Forelimb muscle (tissue), 1 donor: Measurements from ENCODE around the gene PTGER2. TPM values are rescaled to one million over a fixed set of nuclear protein-coding genes. Genes with fewer than 3 reads are reported as not detected.
A peak's percentile ranks its signal among the peaks of the same experiment; 100 is the strongest.

Experiments
- DNase-seq: peaks from one replicate; pipeline ENCODE4 v3.0.0-alpha.2; 2013; ENCODE audit warnings: low read depth
- polyA plus RNA-seq: library from polyadenylated mRNA; unstranded; fragments of 120-200 nt; gene quantifications from one replicate; pipeline ENCODE4 v1.2.1, GENCODE V29; 2013; ENCODE audit not compliant: insufficient read length

The PTGER2 gene
- polyA plus RNA-seq, 1 donor = 0.72 TPM

GRCh38 chr14:52338051-52338681 lies 24.1 kb downstream of the PTGER2 start:
- DNase-seq = no peak

- no peak for DNase-seq
Observed at GRCh38 chr14:52339262-52339661, 25.1 kb downstream of the PTGER2 start.

GRCh38 chr14:52342849-52343596 lies 28.9 kb downstream of the PTGER2 start:
- DNase-seq = no peak

GRCh38 chr14:52346778-52347177 lies 32.7 kb downstream of the PTGER2 start:
- DNase-seq = no peak

- DNase-seq = no peak
Observed at GRCh38 chr14:52348279-52348678, 34.2 kb downstream of the PTGER2 start.

GRCh38 chr14:52348776-52349175 lies 34.7 kb downstream of the PTGER2 start:
- DNase-seq = no peak

- DNase-seq = no peak
Observed at GRCh38 chr14:52349731-52350130, 35.6 kb downstream of the PTGER2 start.

GRCh38 chr14:52350445-52350844 lies 36.3 kb downstream of the PTGER2 start:
- DNase-seq = no peak

- no peak for DNase-seq
Observed at GRCh38 chr14:52351233-52352060, 37.3 kb downstream of the PTGER2 start.

GRCh38 chr14:52352061-52352491 lies 38.0 kb downstream of the PTGER2 start:
- DNase-seq = peak; percentile 44

- no peak for DNase-seq
Observed at GRCh38 chr14:52352569-52352968, 38.5 kb downstream of the PTGER2 start.

- no peak for DNase-seq
Observed at GRCh38 chr14:52354242-52354641, 40.1 kb downstream of the PTGER2 start.

- DNase-seq = no peak
Observed at GRCh38 chr14:52355016-52355431, 40.9 kb downstream of the PTGER2 start.

- DNase-seq = no peak
Observed at GRCh38 chr14:52355526-52355925, 41.4 kb downstream of the PTGER2 start.

- DNase-seq = no peak
Observed at GRCh38 chr14:52356025-52356424, 41.9 kb downstream of the PTGER2 start.

- DNase-seq = no peak
Observed at GRCh38 chr14:52360831-52361230, 46.7 kb downstream of the PTGER2 start.

GRCh38 chr14:52363041-52363704 lies 49.1 kb downstream of the PTGER2 start:
- peak; percentile 53 for DNase-seq

GRCh38 chr14:52363961-52364360 lies 49.8 kb downstream of the PTGER2 start:
- no peak for DNase-seq

GRCh38 chr14:52365071-52365470 lies 51.0 kb downstream of the PTGER2 start:
- DNase-seq = no peak

GRCh38 chr14:52366796-52367315 lies 52.7 kb downstream of the PTGER2 start:
- DNase-seq = no peak

GRCh38 chr14:52369305-52369801 lies 55.2 kb downstream of the PTGER2 start:
- DNase-seq = no peak
